Astrocyte of the cerebellum (primary cell): ENCODE results near the gene SLFN12L.

ENCODE experiments used
- DNase-seq: peaks from one replicate; pipeline ENCODE4 v3.0.0-alpha.2; 2011; ENCODE audit warnings: low read depth
- H3K4me3 ChIP-seq: 2 replicates; pipeline ENCODE4 v1.5.1; 2011; ENCODE audit warnings: mild to moderate bottlenecking, low read depth, low read length, moderate library complexity
- CTCF ChIP-seq: IDR thresholded peaks from 2 replicates; pipeline ENCODE4 v1.5.1; 2012; ENCODE audit warnings: low read length, low read depth, moderate library complexity, mild to moderate bottlenecking; ENCODE audit errors: missing control alignments
- in situ Hi-C: cut with HindIII; loops from 2 replicates; pipeline ENCODE4 v1.10.0; 2017; ENCODE audit warnings: low sequenced_read_pairs

The SLFN12L gene

GRCh38 chr17:35546487-35546886 is 9.0 kb upstream of the SLFN12L start:
- in situ Hi-C loops = loop anchor here (25.0 kb wide), 2 partner anchors 409 to 1109 kb away; partner anchors contain the start of genes NLE1 and UNC45B
- TF ChIP-seq CTCF = no peak
- DNase-seq = no peak
- no peak overlapping the region for H3K4me3 ChIP-seq

- in situ Hi-C loops = loop anchor here (25.0 kb wide), 2 partner anchors 408 to 1108 kb away; partner anchors contain the start of genes NLE1 and UNC45B
- no peak overlapping the region for H3K4me3 ChIP-seq
- TF ChIP-seq CTCF = no peak
- DNase-seq = no peak
Measured at GRCh38 chr17:35545150-35545549, 7.7 kb upstream of the SLFN12L start.

- in situ Hi-C loops = loop anchor here (25.0 kb wide), 2 partner anchors 407 to 1107 kb away; partner anchors contain the start of genes NLE1 and UNC45B
- no peak overlapping the region for H3K4me3 ChIP-seq
- no peak for DNase-seq
- no peak for TF ChIP-seq CTCF
Measured at GRCh38 chr17:35543856-35544255, 6.4 kb upstream of the SLFN12L start.

GRCh38 chr17:35542990-35543389 is 5.5 kb upstream of the SLFN12L start:
- H3K4me3 ChIP-seq = no peak overlapping the region
- no peak for DNase-seq
- in situ Hi-C loops = loop anchor here (25.0 kb wide), 2 partner anchors 406 to 1106 kb away; partner anchors contain the start of genes NLE1 and UNC45B
- TF ChIP-seq CTCF = no peak

- no peak for DNase-seq
- H3K4me3 ChIP-seq = no peak overlapping the region
- TF ChIP-seq CTCF = no peak
- in situ Hi-C loops = loop anchor here (25.0 kb wide), 2 partner anchors 404 to 1104 kb away; partner anchors contain the start of genes NLE1 and UNC45B
Measured at GRCh38 chr17:35541434-35541833, 4.0 kb upstream of the SLFN12L start.

GRCh38 chr17:35540589-35541404 is 3.3 kb upstream of the SLFN12L start:
- no peak for TF ChIP-seq CTCF
- H3K4me3 ChIP-seq = no peak overlapping the region
- in situ Hi-C loops = loop anchor here (25.0 kb wide), 2 partner anchors 403 to 1103 kb away; partner anchors contain the start of genes NLE1 and UNC45B
- no peak for DNase-seq
